Measurements from ENCODE around the gene PHLDB2. TPM values are rescaled to one million over a fixed set of nuclear protein-coding genes. Genes with fewer than 3 reads are reported as not detected.

PHLDB2 gene
- total RNA-seq, 1 experiment from 2014 or later, result 13.2 TPM

GRCh38 chr3:112017091-112017490, 158.0 kb downstream of the PHLDB2 start:
- H3K4me3 Mint-ChIP-seq, result no peak overlapping the region
- H3K27me3 Mint-ChIP-seq (ENCODE audit: low read depth), result no peaks in the 10 kb centered on the region
- Histone ChIP-seq H3K14ac (ENCODE audit: insufficient read depth, low read length) (no peak overlapping the region), H4K8ac (replicated peaks; ENCODE audit: insufficient read length, low read depth, low read length) (no peak overlapping the region), H3K9ac (ENCODE audit: extremely low read depth, insufficient read length, low read length) (no peak overlapping the region), H3T11ph (ENCODE audit: low read length) (no peak overlapping the region), H3K23me2 (ENCODE audit: insufficient read length, low read depth, low read length, poor library complexity, severe bottlenecking) (no peaks in the 10 kb centered on the region), H3K27me3 (ENCODE audit: insufficient read depth, low read length) (no peaks in the 10 kb centered on the region), H2BK5ac (ENCODE audit: insufficient read length, low read length) (no peak overlapping the region), H4K20me1 (ENCODE audit: control insufficient read depth, insufficient read depth, insufficient read length) (no peaks in the 10 kb centered on the region), H3K79me1 (ENCODE audit: insufficient read depth, low read depth, low read length, poor library complexity, severe bottlenecking) (no peaks in the 10 kb centered on the region), H3K23ac (ENCODE audit: insufficient read length, low read depth, low read length) (no peak overlapping the region), H3K9me3 (ENCODE audit: control insufficient read depth, low read depth, low read length) (no peaks in the 10 kb centered on the region), H3K18ac (ENCODE audit: insufficient read length, low read depth, low read length) (no peak overlapping the region), H4K91ac (ENCODE audit: insufficient read length, low read depth, low read length) (no peak overlapping the region), H3K4me1 (ENCODE audit: insufficient read depth, low read length) (no peaks in the 10 kb centered on the region), H3K4me2 (ENCODE audit: insufficient read depth, insufficient read length, low read length) (no peak overlapping the region), H2BK12ac (ENCODE audit: insufficient read length, low read depth, low read length) (no peak overlapping the region), H2AFZ (ENCODE audit: low read length) (no peak overlapping the region), H2AK5ac (ENCODE audit: insufficient read length, low read length) (no peak overlapping the region), H2BK20ac (ENCODE audit: low read depth, low read length, poor library complexity, severe bottlenecking) (no peak overlapping the region), H4K5ac (ENCODE audit: insufficient read length, low read depth, low read length) (no peak overlapping the region), H2BK15ac (ENCODE audit: low read depth, low read length) (no peak overlapping the region), H3K27ac (ENCODE audit: insufficient read length, low read depth, low read length) (no peak overlapping the region), H3K56ac (ENCODE audit: insufficient read length, low read depth, low read length) (no peak overlapping the region), H3K79me2 (ENCODE audit: insufficient read depth, low read length) (no peaks in the 10 kb centered on the region), H2BK120ac (ENCODE audit: low read depth, low read length, poor library complexity, severe bottlenecking) (no peak overlapping the region), H3K4ac (ENCODE audit: low read depth, low read length) (no peak overlapping the region)
- DNase-seq, result no peak
- TF ChIP-seq, protein P1, sequence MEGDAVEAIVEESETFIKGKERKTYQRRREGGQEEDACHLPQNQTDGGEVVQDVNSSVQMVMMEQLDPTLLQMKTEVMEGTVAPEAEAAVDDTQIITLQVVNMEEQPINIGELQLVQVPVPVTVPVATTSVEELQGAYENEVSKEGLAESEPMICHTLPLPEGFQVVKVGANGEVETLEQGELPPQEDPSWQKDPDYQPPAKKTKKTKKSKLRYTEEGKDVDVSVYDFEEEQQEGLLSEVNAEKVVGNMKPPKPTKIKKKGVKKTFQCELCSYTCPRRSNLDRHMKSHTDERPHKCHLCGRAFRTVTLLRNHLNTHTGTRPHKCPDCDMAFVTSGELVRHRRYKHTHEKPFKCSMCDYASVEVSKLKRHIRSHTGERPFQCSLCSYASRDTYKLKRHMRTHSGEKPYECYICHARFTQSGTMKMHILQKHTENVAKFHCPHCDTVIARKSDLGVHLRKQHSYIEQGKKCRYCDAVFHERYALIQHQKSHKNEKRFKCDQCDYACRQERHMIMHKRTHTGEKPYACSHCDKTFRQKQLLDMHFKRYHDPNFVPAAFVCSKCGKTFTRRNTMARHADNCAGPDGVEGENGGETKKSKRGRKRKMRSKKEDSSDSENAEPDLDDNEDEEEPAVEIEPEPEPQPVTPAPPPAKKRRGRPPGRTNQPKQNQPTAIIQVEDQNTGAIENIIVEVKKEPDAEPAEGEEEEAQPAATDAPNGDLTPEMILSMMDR (conservative IDR thresholded peaks at IDR 0.05), result no peak
- H3K27ac Mint-ChIP-seq, result no peak overlapping the region
- H3K9me3 Mint-ChIP-seq, result peaks cover 0 to 6% of the 10 kb centered on the region in 2 experiments; a peak in 1 of 5 replicates
- H3K4me1 Mint-ChIP-seq, result no peaks in the 10 kb centered on the region
- H3K36me3 Mint-ChIP-seq (ENCODE audit: insufficient read depth in 1 of 3, low read depth in 3 of 3), result peaks cover 0 to 2% (median 0%) of the 10 kb centered on the region in 3 experiments; a peak in 1 of 7 replicates

Measured in H9 (cell line).